Adipocyte (in vitro differentiated cells): ENCODE data around the gene C12orf76.
A peak's percentile ranks its signal among the peaks of the same experiment; 100 is the strongest.

ENCODE experiments used
- DNase-seq: peaks from one replicate; pipeline ENCODE4 v3.0.0-alpha.2; 2015; ENCODE audit warnings: low read depth
- H3K27me3 ChIP-seq: replicated peaks from 2 replicates; pipeline ENCODE4 v1.7.0; 2013; ENCODE audit warnings: mild to moderate bottlenecking, low read length, moderate library complexity; ENCODE audit not compliant: control insufficient read depth, insufficient read depth
- H3K36me3 ChIP-seq: 2 replicates; pipeline ENCODE4 v1.7.0; 2013; ENCODE audit warnings: low read length, mild to moderate bottlenecking, moderate library complexity; ENCODE audit not compliant: control insufficient read depth, insufficient read depth, severe bottlenecking
- H3K4me1 ChIP-seq: 2 replicates; pipeline ENCODE4 v1.7.0; 2013; ENCODE audit warnings: mild to moderate bottlenecking, low read length, moderate library complexity; ENCODE audit not compliant: control insufficient read depth, insufficient read depth
- H3K4me3 ChIP-seq: 2 replicates; pipeline ENCODE4 v1.7.0; 2013; ENCODE audit warnings: mild to moderate bottlenecking, low read length, moderate library complexity
- H3K9ac ChIP-seq: 2 replicates; pipeline ENCODE4 v1.7.0; 2013; ENCODE audit warnings: mild to moderate bottlenecking, low read length, moderate library complexity
- H3K9me3 ChIP-seq: 2 replicates; pipeline ENCODE4 v1.7.0; 2013; ENCODE audit warnings: mild to moderate bottlenecking, low read length, moderate library complexity; ENCODE audit not compliant: control insufficient read depth

Gene C12orf76

DNA sequence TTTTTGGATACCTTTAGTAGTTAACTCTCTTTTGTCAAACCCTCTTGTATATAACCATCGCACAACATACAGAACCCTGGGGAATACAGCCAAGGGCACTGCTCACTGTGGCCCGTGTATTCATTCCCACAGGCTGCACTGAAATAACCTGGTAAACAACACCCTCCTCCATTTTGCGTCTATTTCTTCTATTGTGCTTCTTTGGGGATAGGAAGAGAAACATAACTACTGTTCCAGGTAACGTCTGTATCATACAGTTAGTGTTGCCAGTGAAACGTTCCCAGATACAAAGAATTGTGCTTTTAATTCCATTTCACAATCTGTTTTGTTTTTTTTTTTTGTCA is 9.6 kb downstream of the C12orf76 start:
- no peak for DNase-seq
- Histone ChIP-seq H3K27me3 (no peaks in the 10 kb centered on the region), H3K36me3 (peaks cover 52% of the 10 kb centered on the region), H3K9ac (peak overlapping the region; percentile 58), H3K9me3 (no peaks in the 10 kb centered on the region), H3K4me3 (peak overlapping the region; percentile 4), H3K4me1 (peaks cover 33% of the 10 kb centered on the region)

DNA sequence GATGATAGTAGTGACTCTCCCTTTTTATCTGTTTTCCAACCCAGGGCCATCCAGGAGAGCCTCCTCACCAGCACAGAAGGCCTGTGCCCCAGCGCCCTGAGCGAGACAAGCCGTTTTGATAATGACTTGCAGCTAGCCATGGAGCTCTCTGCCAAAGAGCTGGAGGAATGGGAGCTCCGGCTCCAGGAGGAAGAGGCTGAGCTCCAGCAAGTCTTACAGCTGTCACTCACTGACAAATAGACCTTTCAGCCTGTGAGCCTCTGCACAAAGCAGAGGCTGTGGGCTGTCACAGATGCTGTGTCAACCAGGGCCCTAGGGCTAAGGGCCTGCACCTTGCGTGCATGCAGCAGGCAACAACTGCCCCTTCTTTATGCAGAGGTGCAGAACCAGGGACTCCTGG is 11.0 kb downstream of the C12orf76 start:
- Histone ChIP-seq H3K4me1 (peaks cover 21% of the 10 kb centered on the region), H3K9me3 (no peaks in the 10 kb centered on the region), H3K27me3 (no peaks in the 10 kb centered on the region), H3K36me3 (peaks cover 59% of the 10 kb centered on the region), H3K4me3 (no peak overlapping the region), H3K9ac (no peak overlapping the region)
- DNase-seq: no peak

DNA sequence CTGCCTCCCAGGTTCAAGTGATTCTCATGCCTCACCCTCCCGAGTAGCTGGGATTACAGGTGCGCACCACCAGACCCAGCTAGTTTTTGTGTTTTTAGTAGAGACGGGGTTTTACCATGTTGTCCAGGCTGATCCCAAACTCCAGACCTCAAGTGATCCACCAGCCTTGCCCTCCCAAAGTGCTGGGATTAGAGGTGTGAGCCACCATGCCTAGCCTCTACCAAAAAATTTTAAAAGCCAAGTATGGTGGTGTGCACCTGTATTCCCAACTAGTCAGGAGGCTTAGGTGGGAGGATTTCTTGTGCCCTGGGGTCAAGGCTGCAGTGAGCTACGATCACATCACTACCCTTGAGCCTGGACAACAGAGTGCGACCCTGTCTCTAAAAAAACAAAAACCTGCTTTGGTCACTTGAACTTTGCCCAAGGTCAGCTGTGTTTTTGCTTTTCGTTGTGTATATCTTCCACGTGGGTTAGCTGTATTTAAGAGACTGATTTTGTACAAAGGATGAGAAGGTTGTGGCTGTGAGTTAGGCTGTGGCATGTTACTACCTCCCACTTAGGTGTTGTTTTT is 12.7 kb downstream of the C12orf76 start:
- no peak overlapping the region for H3K4me3 ChIP-seq
- DNase-seq: no peak
- H3K9ac ChIP-seq: no peak overlapping the region
- H3K36me3 ChIP-seq: peaks cover 59% of the 10 kb centered on the region
- H3K4me1 ChIP-seq: peaks cover 17% of the 10 kb centered on the region
- H3K27me3 ChIP-seq: no peaks in the 10 kb centered on the region
- no peaks in the 10 kb centered on the region for H3K9me3 ChIP-seq

DNA sequence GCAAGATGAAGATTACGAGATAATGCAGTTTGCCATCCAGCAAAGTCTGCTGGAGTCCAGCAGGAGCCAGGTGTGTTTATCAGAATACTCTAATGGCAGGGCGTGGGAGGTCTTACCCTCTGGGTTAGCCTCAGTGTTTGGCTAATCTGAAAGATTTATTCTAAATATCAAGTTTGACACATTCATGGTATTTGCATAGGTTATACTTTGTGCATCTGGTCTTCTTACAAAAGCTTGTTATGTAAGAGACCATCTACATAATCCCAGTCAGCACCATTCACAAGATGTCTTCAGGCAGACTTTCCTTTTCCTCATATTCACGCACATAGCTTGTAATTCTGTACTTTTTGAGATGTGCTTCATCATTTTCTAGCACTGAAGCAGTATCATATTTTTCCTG is 14.4 kb downstream of the C12orf76 start:
- peaks cover 70% of the 10 kb centered on the region for H3K36me3 ChIP-seq

DNA sequence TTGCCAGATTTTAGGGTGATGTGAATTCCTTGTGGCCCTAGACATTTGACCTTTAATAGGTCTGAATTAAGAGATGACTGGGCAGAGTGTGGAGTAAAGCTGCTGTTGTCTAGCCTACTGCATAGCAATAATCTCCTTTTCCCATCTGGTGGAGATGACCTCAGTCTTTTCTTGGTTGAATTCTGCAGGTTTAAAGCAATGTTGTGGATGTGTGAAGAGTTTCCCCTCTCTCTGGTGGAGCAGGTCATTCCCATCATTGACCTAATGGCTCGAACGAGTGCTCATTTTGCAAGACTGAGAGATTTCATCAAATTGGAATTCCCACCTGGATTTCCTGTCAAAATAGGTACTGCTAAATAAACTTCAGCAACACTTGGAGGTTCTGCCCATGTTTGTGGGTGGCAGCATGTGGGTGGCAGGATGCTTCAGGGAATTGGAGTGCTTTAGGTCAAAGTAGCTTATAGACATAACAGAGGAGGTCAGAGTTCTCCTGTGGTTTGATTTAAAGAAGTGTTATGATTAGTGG is 19.0 kb downstream of the C12orf76 start:
- Histone ChIP-seq H3K9me3 (no peaks in the 10 kb centered on the region), H3K9ac (no peak overlapping the region), H3K4me3 (no peak overlapping the region), H3K27me3 (no peaks in the 10 kb centered on the region), H3K36me3 (peaks cover 55% of the 10 kb centered on the region), H3K4me1 (peaks cover 27% of the 10 kb centered on the region)
- no peak for DNase-seq

More for the DNA sequence above, 14.4 kb downstream of the C12orf76 start:
- no peak overlapping the region for H3K9ac ChIP-seq
- no peak overlapping the region for H3K4me3 ChIP-seq
- no peaks in the 10 kb centered on the region for H3K27me3 ChIP-seq
- no peak for DNase-seq
- peaks cover 8% of the 10 kb centered on the region for H3K4me1 ChIP-seq
- no peaks in the 10 kb centered on the region for H3K9me3 ChIP-seq

DNA sequence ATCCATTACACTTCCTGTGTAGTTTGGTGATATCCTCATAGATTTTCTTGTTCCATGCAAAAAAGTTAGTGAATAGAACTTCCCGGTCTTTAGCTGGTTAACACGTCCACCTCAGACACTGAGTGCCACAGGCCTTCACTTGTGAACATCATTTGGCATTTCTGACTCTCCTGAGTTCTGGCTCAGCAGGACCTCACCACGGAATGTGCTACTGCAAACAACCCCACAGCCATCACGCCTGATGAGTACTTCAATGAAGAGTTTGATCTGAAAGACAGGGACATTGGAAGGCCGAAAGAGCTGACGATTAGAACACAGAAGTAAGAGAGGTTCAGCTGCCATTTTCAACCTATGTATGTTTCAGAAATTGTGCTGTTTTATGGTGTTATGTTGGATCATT is 20.0 kb downstream of the C12orf76 start:
- no peak overlapping the region for H3K9ac ChIP-seq
- H3K27me3 ChIP-seq: no peaks in the 10 kb centered on the region
- H3K9me3 ChIP-seq: no peaks in the 10 kb centered on the region
- DNase-seq: no peak
- H3K36me3 ChIP-seq: peaks cover 46% of the 10 kb centered on the region
- H3K4me3 ChIP-seq: no peak overlapping the region
- peaks cover 37% of the 10 kb centered on the region for H3K4me1 ChIP-seq

DNA sequence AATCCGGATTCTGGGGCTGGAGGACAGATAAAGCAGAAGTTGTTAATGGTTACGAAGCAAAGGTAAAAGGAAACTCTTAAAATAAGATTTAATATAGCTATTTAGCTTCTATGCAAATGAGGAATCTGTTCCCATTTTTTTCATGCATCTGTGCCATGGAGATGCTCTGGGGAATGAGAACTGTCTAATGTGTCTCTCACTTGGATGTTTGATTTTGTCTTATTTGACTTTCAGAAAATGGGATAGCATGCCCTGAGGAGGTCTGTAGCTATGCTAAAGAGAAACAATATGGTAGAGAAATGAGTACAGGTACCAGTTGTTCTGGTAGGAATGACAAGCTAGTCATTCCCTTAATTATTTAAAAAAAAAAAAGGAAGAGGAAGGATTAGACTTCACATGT is 24.3 kb downstream of the C12orf76 start:
- peaks cover 43% of the 10 kb centered on the region for H3K36me3 ChIP-seq
- H3K4me3 ChIP-seq: peak overlapping the region; percentile 4
- no peaks in the 10 kb centered on the region for H3K9me3 ChIP-seq
- peak overlapping the region; percentile 60 for H3K9ac ChIP-seq
- no peak for DNase-seq
- peaks cover 56% of the 10 kb centered on the region for H3K4me1 ChIP-seq
- H3K27me3 ChIP-seq: no peaks in the 10 kb centered on the region

DNA sequence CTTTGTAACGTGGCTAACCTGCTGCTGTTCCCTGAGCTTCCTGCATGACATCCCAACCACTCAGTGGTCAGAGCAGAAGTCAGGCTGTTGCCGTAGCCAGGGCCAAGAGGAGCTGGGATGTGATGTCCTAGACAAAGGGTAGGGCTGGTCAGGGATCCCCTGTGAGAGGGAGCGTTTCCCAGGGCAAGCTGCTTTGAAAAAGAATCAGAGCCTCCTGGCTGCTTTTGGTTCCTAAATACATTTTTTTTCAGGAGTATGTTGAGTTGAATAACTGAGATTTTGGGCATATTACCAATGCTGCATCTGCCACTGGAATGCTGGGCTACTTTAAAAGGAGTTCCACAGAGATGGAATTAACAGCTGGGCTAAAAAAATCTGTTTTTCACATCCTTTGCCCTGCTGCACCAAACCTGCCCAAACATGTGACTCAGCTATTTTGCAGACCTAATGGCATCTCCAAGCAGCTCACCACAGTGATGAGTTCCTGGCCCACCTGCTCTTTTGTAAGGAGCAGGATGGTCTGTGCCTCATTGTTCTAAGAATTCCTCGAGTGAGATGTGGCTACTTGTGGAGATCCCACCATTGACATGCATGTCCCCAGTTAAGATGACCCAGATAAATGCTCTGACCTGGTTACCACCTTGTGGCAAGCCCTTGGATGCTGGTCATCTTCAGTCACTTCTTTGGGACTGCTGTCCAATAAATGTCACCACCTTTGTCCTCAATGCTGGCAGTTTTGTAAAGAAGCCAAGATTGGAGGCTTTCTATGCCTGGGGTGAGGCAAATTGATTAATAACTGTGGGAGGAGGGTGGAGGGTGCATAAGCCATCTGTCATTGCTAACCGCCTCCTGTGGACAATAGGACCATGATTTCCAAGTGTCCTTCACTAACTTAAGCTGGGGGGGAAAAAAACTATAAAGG is 25.0 kb downstream of the C12orf76 start:
- Histone ChIP-seq H3K9ac (peak overlapping the region; percentile 60), H3K27me3 (no peaks in the 10 kb centered on the region), H3K4me3 (peak overlapping the region; percentile 4), H3K9me3 (no peaks in the 10 kb centered on the region), H3K36me3 (peaks cover 45% of the 10 kb centered on the region), H3K4me1 (peaks cover 56% of the 10 kb centered on the region)
- DNase-seq: peak; percentile 61

DNA sequence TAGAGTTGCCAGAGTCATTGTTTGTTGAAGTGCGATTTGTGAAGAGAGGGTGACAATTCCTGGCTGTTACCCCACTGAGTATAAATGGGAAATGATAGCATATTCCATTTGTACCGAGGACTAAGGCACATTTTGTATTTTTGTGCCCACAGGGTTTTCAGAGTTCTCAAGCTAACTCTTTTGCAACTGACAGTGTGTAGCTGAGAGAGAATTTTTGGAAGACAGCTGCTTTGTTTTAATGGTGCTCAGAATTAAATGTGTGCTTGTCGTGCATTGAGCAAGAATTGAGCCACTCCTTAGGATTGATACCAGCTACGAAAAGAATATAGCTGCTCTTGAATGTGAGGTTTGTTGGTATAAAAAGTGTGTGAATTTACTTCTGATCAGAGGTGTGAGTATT is 27.4 kb downstream of the C12orf76 start:
- DNase-seq: peak; percentile 64
- H3K9ac ChIP-seq: no peak overlapping the region
- H3K4me1 ChIP-seq: peaks cover 43% of the 10 kb centered on the region
- H3K4me3 ChIP-seq: no peak overlapping the region
- no peaks in the 10 kb centered on the region for H3K9me3 ChIP-seq
- H3K36me3 ChIP-seq: peaks cover 53% of the 10 kb centered on the region
- H3K27me3 ChIP-seq: no peaks in the 10 kb centered on the region

DNA sequence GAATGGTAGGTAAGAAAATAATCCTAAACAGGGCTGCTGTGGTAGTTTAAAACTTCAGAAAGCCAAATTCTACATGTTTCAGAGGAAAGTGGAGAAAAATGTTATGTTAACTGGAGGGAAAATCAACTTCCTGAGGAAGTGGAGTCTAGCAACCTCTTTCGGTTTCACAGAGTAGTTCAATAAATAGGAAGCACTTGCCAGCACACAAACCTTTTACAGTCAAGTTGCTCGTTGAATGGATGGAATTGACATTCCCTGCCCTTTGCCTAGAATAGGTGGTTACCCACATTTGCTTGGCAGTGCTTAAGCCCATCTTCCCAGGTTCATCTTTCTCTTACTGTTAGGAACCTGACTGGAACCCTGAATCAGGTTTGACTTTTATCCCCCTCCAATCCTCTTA is 33.2 kb downstream of the C12orf76 start:
- H3K4me1 ChIP-seq: peaks cover 16% of the 10 kb centered on the region
- no peaks in the 10 kb centered on the region for H3K27me3 ChIP-seq
- no peak overlapping the region for H3K4me3 ChIP-seq
- H3K9me3 ChIP-seq: no peaks in the 10 kb centered on the region
- no peak for DNase-seq
- no peak overlapping the region for H3K9ac ChIP-seq
- peaks cover 61% of the 10 kb centered on the region for H3K36me3 ChIP-seq

DNA sequence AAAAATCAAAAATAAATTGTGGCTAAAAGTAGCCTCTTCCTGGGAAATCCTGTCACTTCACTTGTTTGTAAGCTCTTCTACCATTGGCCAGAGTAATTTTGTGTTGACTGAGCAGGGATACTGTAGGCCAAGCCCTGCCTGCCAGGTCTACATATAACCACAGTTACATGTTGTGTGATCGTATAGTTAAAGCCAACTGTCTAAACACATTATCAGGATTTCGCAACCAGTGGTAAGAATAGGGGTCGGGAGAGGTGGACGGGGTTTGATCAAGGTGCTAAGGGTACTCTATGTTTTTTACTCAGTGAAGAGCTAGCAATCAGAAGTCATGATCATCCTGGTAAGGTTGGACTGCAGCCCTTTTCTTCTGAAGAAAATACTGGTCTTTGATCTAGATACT is 35.7 kb downstream of the C12orf76 start:
- H3K4me3 ChIP-seq: peak overlapping the region; percentile 40
- H3K36me3 ChIP-seq: peaks cover 36% of the 10 kb centered on the region
- H3K9me3 ChIP-seq: no peaks in the 10 kb centered on the region
- H3K9ac ChIP-seq: no peak overlapping the region
- no peak for DNase-seq
- H3K4me1 ChIP-seq: peaks cover 13% of the 10 kb centered on the region
- no peaks in the 10 kb centered on the region for H3K27me3 ChIP-seq
